Stimulated activated CD8-positive, alpha-beta memory T cell treated with anti-CD3 and anti-CD28 coated beads, Interleukin-15, amount 100 ng/mL, for 24 hours (primary cell): ENCODE results near the gene RHOBTB3.
"Not testable (repeated sequence)": the region's sequence is repeated elsewhere in the genome, so short reads cannot be mapped to it uniquely, and the experiment has no call there.

ENCODE experiments used
- DNase-seq: peaks from one replicate; pipeline ENCODE4 v3.0.0-alpha.2; 2020; ENCODE audit warnings: low read depth

Gene RHOBTB3

GRCh38 chr5:95713246-95713645 lies 17.9 kb upstream of the RHOBTB3 start:
- DNase-seq, result not testable (repeated sequence)

DNA sequence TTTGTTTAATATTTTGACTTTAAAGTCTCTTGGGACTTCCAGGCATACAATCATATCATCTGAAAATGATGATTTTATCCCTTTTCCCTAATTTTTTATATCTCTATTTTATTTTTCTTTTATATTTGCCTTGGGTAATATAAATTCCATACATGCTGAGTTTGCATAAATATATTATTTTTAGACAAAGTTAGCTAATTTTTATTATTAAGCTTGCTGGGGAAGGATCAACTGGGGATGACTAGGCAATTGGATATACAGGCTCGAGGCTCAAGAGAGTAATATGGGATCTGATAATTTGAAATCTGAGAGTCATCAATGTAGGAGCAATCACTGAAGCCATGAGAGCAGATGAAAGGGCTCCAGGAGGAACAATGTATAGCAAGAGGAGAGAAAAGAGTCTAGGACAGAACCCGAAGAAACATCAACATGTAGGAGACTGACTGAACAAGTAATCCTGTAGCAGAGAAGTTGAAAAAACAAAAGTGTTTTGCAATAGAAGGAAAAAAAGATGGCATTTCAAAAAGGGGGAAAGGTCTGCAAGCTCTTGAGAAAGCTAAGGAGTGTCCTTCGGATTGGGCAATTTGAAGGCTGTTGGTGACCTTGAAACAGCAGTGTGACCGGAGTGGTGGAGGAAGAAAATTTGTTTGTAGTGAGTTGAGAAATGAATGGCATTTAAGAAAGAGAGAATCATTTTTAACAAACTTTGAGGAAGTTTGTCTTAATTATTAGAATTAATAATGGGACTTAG lies 17.0 kb upstream of the RHOBTB3 start:
- DNase-seq, result no peak

DNA sequence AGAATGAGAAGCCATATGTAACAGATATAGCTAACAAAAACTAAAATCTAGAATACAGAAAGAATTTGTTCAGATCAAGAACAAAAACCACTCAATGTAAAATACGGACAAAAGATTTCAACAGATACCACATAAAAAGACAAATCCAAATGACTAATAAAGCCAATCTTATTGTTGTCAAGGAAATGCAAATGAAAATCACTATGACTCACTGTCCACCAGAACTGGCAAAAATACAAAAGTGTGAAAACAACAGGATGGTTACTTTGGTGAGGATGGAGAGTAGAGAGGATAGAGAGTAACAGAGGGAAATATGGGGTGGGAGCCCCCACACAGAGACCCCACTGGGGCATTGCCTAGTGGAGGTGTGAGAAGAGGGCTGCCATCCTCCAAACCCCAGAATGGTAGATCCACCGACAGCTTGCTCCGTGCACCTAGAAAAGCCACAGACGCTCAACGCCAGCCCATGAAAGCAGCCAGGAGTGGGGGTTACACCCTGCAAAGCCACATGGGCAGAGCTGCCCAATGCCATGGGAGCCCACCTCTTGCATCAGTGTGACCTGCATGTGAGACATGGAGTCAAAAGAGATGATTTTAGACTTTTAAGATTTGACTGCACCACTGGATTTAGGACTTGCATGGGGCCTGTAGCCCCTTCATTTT lies 15.2 kb upstream of the RHOBTB3 start:
- no peak for DNase-seq

DNA sequence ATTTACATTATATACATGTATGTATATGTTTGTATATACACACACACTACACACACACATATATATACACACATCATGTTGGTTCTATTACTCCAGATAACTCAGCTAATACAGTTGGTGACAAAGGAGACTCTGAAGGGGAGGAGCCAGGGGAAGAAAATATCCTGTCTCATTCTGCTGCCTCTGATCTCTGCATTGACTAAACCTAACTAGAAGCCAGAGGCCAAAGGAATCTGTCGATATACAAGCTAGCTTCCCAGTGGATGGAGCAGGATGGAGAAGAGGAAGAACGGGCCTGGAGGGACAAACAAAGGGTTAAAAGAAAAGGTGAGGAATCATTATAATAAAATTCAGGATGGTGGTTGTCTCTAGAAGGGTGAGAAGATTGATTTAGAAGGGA lies 13.7 kb upstream of the RHOBTB3 start:
- DNase-seq, result no peak

- no peak for DNase-seq
These were observed 12.9 kb upstream of the RHOBTB3 start for GRCh38 chr5:95718203-95718602.

DNA sequence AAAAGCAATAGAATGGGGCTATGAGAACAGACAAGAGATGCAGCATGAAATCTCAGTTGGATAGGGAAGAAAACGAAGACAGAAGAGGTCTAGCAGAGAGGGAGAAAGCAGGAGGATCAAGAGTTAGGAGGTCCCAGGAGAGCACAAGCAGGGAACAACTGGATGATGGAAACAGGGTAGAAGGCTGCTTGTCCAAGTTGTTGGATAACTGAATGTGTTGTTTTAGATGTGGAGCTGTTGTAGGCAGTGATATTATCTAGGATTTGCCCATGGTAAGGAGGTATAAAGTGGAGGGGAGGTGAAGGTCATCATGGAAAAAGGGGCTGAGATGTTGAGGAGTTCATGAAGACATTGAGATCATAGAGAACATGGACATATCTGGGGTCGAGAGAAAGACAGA lies 12.4 kb upstream of the RHOBTB3 start:
- no peak for DNase-seq

GRCh38 chr5:95720094-95720786 lies 10.9 kb upstream of the RHOBTB3 start:
- DNase-seq, result no peak

GRCh38 chr5:95721582-95722295 lies 9.4 kb upstream of the RHOBTB3 start:
- no peak for DNase-seq

GRCh38 chr5:95723632-95724369 lies 7.3 kb upstream of the RHOBTB3 start:
- no peak for DNase-seq

- no peak for DNase-seq
These were observed 5.9 kb upstream of the RHOBTB3 start for GRCh38 chr5:95725071-95725820.

DNA sequence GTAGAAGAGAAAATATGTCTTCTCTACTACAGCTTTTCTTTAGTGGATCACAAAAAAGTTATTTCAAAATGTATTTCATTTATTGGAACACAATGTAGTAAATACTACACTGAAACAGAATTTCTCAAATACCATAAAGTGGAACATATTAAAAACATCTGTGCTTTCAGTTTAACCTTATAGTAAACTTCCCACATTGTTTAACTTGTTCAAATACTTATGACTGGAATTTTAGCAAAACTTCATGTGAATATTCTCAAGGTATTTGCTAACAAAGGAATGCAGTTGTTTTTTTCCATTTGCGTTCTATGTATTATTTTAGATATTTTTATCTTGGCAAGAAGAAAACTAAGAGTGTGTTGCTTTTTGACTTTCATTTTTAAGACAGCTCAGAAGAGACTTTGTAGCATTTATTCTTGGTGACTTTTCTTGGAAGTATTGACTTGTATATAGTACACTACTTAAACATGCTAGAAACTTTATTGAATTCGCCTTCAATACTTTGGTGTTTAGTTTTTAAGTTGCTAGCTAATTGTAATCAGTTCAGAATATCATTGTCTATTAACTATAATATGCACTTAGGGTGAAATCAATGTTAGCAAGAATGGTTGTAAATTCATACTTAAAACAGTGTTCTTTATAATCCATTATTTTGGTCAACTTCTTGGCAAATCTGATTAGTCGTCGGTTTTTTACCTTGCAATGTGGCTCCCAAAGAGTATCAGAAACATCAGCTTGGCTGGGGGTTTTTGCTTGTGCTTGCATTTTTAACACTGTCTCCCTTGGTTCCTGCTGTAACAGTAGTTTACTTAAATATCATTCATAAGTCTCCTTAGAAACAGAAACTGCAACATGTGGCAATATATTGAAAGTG lies 5.0 kb upstream of the RHOBTB3 start:
- no peak for DNase-seq

GRCh38 chr5:95726811-95727763 lies 4.0 kb upstream of the RHOBTB3 start:
- DNase-seq, result no peak

DNA sequence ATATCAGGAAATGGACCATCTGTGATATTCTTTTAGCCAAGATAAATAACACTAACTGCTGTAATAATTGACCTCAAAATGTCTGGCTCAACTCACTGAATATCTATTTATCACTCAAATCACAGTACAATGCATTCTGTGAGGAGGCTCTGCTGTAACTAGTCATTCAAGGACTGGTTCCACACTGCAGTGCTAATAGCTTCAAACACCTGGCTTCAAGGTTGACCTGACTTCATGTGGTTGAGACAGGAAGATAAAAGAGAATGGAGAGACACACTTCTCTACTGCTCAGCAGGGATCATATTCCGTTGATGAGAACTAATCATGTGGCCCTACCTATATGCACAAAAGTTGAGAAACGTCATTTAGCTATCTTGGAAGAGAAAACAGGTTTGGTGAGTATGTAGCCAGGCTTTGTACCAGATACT lies 3.4 kb upstream of the RHOBTB3 start:
- DNase-seq, result no peak

DNA sequence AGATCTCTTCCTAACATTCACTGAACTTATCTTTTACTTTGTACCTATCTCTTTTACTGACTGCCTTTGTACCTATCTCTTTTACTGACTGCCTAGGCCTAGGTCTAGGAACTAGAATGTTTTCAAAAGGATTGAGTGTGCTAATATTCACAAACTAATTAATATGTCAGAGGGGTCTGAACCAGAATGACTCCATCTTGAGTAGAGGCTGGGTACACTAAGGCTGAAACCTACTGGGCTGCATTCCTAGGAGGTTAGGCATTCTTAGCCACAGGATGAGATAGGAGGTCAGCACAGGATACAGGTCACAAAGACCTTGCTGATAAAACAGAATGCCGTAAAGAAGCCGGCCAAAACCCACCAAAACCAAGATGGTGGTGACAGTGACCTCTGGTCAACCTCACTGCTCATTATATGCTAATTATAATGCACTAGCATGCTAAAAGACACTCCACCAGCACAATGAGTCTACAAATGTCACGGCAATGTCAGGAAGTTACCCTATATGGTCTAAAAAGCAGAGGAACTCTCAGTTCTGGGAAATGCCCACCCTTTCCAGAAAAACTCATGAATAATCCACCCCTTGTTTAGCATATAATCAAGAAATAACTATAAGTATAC lies 2.5 kb upstream of the RHOBTB3 start:
- DNase-seq, result no peak

DNA sequence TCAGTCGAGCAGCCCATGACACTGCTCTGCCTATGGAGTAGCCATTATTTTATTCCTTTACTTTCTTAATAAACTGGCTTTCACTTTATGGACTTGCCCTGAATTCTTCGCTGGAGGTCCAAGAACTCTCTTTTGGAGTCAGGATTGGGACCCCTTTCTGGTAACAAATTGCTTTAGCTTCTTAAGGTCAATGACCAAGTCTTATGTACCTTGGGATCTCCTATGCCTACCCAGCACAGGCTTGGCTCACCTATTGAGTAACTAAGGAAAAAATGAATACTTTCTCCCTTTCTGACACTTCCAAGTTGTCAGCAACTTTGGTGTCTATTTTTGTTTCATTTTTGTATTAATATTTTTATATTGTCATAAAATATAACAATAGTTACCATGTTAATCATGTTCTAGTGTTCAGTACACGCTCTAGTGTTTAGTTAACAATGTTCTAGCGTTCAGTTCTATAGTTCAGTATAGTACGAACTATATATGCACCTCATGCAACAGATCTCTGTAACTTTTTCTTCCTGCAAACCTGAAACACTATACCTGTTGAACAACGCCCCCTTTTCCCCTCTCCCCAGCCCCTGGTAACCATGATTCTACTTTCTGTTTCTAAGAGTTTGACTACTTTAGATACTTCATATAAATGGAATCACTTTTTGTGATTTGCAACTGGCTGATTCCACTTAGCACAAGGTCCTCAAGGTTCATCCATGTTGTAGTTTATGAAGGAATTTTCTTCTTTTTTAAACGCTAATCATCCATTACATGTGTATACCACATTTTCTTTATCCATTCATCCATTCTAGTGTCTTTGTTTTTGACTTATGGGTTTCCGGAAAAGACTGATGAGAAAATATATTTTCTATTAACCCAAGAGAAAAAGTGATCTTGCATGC lies 1.8 kb upstream of the RHOBTB3 start:
- DNase-seq, result no peak

DNA sequence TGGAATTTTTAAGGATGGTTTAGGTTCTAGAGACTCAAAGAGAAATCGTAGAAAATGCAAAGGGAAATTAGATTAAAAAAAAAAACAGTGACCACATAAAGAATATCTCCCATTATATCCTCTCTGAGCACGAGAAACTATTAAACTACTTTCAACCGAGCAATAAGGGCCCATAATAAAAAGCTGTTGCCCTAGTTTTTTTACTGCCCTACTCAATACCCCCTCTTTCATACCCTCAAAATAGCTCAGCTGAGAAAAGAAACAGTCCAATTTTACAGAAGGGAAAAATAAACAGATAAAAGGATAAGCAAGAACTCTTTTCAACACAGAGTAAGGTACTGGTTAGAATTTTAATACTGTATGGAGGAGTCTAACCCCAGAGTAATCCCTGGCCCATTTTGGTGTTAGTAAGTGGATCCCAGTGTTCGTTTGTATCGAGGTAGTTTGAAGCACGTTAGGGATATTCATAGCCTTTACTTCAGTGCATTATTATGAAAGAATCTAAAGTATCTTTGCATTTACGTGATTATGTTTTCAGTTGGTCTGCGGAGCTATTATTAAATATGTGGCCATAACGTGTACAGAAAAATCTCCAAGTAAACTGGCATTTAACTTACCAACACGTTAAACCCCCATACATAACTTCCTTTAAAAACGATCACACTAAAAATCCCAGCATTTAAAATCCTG lies 980 bp upstream of the RHOBTB3 start:
- DNase-seq, result no peak
